Peyer's patch (tissue), 4 donors: ENCODE results near the gene SYT6. TPM values are rescaled to one million over a fixed set of nuclear protein-coding genes. Genes with fewer than 3 reads are reported as not detected.

Source experiments
- DNase-seq, 3 donors: peaks; one replicate each; pipeline ENCODE4 v3.0.0-alpha.2; 2017 to 2019
- H3K27ac ChIP-seq, 4 donors: fragments of 200-600 bp; sonication (generic); one replicate each; pipeline ENCODE4 v1.5.1; 2016 to 2019
- H3K27me3 ChIP-seq, 2 donors: fragments of 200-600 bp; sonication (generic); one replicate each; pipeline ENCODE4 v1.5.1; 2019
- H3K36me3 ChIP-seq, 3 donors: fragments of 200-600 bp; sonication (generic); one replicate each; pipeline ENCODE4 v1.5.1; 2016 to 2019
- H3K4me1 ChIP-seq, 4 donors: fragments of 200-600 bp; sonication (generic); one replicate each; pipeline ENCODE4 v1.5.1; 2016 to 2019
- H3K4me3 ChIP-seq, 4 donors: fragments of 200-600 bp; sonication (generic); 1 replicate in 3 of 4; 2 replicates in 1 of 4; pipeline ENCODE4 v1.5.1; 2016 to 2019; ENCODE audit warnings: mild to moderate bottlenecking in 1 of 4
- H3K9me3 ChIP-seq, 4 donors: fragments of 200-600 bp; sonication (generic); one replicate each; pipeline ENCODE4 v1.5.1; 2016 to 2019; ENCODE audit warnings: mild to moderate bottlenecking in 1 of 4
- POLR2A ChIP-seq, 2 donors: fragments of 450-650 bp; IDR thresholded peaks; one replicate each; pipeline ENCODE4 v1.5.1; 2017; ENCODE audit warnings: antibody characterized with exemption in 2 of 2, mild to moderate bottlenecking in 2 of 2, moderate library complexity in 2 of 2
- total RNA-seq, 4 donors: library from RNA; depleted of rRNA; stranded (reverse); fragments of >200 nt; gene quantifications; one replicate each; pipeline ENCODE4 v1.1.0, GENCODE V29; 2016
- TF ChIP-seq, protein P1 (sequence below), 6 experiments: fragments of 450-650 bp in 4 of 6; fragments of 200-600 bp in 2 of 6; sonication (generic) in 1 of 6; IDR thresholded peaks; one replicate each; pipeline ENCODE4 v1.5.1; 2017 to 2019; ENCODE audit warnings: antibody characterized with exemption in 6 of 6, mild to moderate bottlenecking in 3 of 6, moderate library complexity in 1 of 6

The SYT6 gene, protein sequence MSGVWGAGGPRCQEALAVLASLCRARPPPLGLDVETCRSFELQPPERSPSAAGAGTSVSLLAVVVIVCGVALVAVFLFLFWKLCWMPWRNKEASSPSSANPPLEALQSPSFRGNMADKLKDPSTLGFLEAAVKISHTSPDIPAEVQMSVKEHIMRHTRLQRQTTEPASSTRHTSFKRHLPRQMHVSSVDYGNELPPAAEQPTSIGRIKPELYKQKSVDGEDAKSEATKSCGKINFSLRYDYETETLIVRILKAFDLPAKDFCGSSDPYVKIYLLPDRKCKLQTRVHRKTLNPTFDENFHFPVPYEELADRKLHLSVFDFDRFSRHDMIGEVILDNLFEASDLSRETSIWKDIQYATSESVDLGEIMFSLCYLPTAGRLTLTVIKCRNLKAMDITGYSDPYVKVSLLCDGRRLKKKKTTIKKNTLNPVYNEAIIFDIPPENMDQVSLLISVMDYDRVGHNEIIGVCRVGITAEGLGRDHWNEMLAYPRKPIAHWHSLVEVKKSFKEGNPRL
- not detected for total RNA-seq

DNA sequence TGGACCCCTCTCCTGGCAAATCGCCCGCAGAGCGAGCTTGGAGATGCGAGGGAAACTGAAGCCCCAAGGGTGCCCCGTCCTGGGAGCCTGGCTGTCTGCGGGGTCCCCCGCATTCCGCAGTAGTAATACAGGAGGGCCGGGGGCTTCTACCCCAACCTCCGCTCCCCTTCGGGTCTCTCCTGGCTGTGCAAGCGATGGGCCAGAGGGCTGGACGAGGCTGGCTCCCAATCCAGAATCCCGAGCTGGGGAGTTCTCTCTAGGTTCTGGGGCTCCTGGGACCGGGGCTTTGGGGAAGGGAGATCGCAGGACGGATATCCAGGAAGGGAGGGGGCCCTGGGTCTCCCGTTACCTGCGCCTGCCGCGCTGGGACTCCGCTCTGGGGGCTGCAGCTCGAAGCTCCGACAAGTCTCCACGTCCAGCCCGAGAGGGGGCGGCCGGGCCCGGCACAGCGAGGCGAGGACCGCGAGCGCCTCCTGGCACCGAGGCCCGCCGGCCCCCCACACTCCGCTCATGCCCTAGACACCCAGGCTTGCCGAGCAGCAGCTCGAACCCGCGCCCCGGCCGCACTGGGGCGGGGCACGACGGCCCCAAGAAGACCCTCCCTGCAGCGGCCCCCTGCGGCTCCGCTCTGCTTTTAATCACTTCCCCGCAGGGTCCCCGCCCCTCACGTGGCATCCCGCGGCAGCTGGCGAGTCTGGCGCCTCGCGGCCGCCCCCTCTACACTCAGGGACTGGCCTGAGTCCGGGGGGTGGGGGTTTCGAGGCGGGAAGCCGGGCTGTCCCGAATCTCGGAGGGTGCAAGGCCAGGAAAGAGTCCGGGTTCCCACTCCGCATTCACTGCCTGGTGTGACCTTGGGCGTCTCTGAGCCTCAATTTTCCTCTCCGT, at the start of gene SYT6:
Gene SYT6 (minus strand): TSS at position 609 of the 885 bp plus-strand sequence. CDS start 97 bp downstream, at position 512.
- H3K4me3 ChIP-seq, result peak within 1 kb of the TSS in 3 of 4 donors; percentile 30 to 50 (median 33)
- no peak within 1 kb of the TSS for H3K27ac ChIP-seq
- H3K36me3 ChIP-seq, result no peaks in the 10 kb centered on the region
- no peak for TF ChIP-seq POLR2A (IDR thresholded peaks at IDR 0.05)
- TF ChIP-seq, protein P1, sequence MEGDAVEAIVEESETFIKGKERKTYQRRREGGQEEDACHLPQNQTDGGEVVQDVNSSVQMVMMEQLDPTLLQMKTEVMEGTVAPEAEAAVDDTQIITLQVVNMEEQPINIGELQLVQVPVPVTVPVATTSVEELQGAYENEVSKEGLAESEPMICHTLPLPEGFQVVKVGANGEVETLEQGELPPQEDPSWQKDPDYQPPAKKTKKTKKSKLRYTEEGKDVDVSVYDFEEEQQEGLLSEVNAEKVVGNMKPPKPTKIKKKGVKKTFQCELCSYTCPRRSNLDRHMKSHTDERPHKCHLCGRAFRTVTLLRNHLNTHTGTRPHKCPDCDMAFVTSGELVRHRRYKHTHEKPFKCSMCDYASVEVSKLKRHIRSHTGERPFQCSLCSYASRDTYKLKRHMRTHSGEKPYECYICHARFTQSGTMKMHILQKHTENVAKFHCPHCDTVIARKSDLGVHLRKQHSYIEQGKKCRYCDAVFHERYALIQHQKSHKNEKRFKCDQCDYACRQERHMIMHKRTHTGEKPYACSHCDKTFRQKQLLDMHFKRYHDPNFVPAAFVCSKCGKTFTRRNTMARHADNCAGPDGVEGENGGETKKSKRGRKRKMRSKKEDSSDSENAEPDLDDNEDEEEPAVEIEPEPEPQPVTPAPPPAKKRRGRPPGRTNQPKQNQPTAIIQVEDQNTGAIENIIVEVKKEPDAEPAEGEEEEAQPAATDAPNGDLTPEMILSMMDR (IDR thresholded peaks at IDR 0.05), result no peak
- no peak for DNase-seq
- peaks cover 0 to 28% (median 9%) of the 10 kb centered on the region in 4 donors for H3K4me1 ChIP-seq
- peaks cover 0 to 38% of the 10 kb centered on the region in 2 donors for H3K27me3 ChIP-seq
- H3K9me3 ChIP-seq, result no peaks in the 10 kb centered on the region

DNA sequence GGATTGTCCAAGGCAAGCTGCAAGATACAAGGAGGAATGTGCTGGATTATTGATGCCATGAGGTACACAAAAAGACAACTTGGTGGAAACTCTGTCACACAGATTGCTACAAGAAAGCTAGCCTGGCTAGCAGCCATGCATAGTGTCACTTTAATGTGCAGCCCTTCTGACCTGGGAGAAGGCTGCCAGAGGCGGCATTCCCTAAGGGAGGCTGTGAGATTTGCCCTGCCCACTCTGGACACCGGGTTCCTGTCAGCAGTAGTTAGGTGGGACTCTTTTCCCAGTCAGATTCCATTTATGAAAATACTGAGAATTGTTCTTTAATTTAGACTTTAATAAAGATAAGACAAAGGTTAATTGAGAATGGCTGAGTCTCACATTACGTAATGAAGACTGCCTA, 47.8 kb upstream of the SYT6 start:
- TF ChIP-seq, protein P1 (IDR thresholded peaks at IDR 0.05), result no peak
- no peak for TF ChIP-seq POLR2A (IDR thresholded peaks at IDR 0.05)

DNA sequence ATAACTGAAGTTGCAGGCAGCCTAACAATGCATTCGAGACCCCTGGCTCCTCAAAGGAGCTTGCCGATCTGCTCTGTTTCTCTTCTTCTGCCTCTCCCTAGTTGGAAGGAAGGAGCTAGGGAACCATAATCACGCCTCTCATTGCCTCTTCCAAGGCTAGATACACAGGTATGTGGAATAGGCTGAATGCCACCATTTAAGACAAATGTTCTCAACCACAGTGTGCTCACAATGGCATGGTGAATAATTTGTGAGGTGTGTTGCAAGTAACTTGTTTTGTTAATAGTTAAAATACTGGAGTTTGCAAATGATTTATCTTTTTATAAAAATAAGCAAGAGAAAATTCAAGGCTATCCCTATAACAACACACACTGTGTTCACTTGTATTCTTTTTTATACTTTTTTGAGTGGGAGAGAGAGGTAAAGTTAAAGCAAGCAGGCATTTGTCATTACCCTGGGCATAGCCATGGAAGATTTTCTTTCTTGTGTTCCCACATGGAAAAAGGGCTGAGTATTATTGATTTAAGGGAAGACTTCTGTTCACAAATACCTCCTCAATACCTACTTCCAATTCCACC, 45.4 kb upstream of the SYT6 start:
- no peak for DNase-seq
- Histone ChIP-seq H3K9me3 (no peaks in the 10 kb centered on the region), H3K27me3 (no peaks in the 10 kb centered on the region), H3K4me1 (no peaks in the 10 kb centered on the region), H3K36me3 (no peaks in the 10 kb centered on the region), H3K27ac (no peak overlapping the region), H3K4me3 (no peak overlapping the region)
- TF ChIP-seq POLR2A (IDR thresholded peaks at IDR 0.05), result no peak
- TF ChIP-seq, protein P1 (IDR thresholded peaks at IDR 0.05), result no peak

More for the DNA sequence above, 47.8 kb upstream of the SYT6 start:
- no peak overlapping the region for H3K4me3 ChIP-seq
- no peaks in the 10 kb centered on the region for H3K9me3 ChIP-seq
- no peaks in the 10 kb centered on the region for H3K4me1 ChIP-seq
- DNase-seq, result no peak
- no peaks in the 10 kb centered on the region for H3K27me3 ChIP-seq
- H3K36me3 ChIP-seq, result no peaks in the 10 kb centered on the region
- no peak overlapping the region for H3K27ac ChIP-seq

DNA sequence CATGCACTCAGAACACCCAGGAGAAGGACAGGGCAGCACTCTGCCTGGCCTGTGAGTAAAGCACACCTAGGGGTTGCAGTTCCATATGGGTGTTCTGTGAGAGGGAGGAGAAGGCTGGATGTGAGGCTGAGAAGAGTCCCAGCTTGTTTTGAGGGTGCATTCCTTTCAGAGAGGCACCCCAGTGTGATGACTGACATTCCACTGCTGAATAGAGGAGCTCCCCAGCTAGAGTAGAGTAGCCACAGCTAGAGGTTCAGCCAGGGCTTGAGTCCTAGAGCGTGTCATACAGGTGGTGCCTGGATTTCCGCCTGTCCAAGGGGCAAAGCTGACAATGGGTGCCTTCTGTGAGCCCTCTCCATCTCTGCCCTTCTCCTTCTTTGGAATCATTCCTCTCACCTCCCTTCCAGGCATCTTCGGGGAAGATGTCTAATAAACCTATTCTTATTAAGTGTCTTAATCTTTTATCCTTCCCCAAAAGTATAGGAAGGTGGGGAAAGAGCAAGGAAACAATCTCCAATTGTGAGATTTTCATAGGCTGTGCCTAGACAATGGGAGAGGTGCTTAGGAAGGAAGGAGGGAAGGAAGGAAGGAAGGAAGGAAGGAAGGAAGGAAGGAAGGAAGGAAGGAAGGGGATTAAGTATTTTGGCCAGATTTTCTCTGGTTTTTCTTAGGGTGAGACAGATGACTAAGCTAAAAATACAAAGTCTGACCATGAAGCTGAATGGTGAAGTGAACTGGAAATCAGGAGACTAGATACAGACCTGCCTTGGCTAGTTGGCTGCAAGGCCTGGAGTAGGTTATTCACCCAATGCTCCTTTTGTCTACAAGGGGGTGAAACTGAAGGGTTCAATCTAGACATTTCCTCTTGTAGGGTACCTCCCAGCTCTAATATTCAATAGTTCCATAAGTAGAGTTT, 43.6 kb upstream of the SYT6 start:
- Histone ChIP-seq H3K27ac (no peak overlapping the region), H3K36me3 (no peaks in the 10 kb centered on the region), H3K4me3 (no peak overlapping the region), H3K27me3 (no peaks in the 10 kb centered on the region), H3K4me1 (no peaks in the 10 kb centered on the region), H3K9me3 (no peaks in the 10 kb centered on the region)
- TF ChIP-seq, protein P1 (IDR thresholded peaks at IDR 0.05), result no peak
- TF ChIP-seq POLR2A (IDR thresholded peaks at IDR 0.05), result no peak
- no peak for DNase-seq
